NCI-H1048 (cell line): ENCODE data around the gene NTNG2.
"Not testable (repeated sequence)": the region's sequence is repeated elsewhere in the genome, so short reads cannot be mapped to it uniquely, and the experiment has no call there.

ENCODE experiments used
- DNase-seq: peaks from one replicate; lab custom pipeline; 2025; lab: John Stamatoyannopoulos, UW

The NTNG2 gene

GRCh38 chr9:132161743-132162184, at the start of gene NTNG2:
TSS of gene NTNG2 (plus strand) at chr9:132162058. CDS start at chr9:132166832, 4,774 bp downstream.
- no peak for DNase-seq

- DNase-seq, result peak; percentile 36
These were observed 47.7 kb upstream of the NTNG2 start for GRCh38 chr9:132114102-132114707.

- no peak for DNase-seq
These were observed 45.3 kb upstream of the NTNG2 start for GRCh38 chr9:132116583-132116982.

GRCh38 chr9:132117694-132118093, 44.2 kb upstream of the NTNG2 start:
- DNase-seq, result no peak

- DNase-seq, result no peak
These were observed 40.8 kb upstream of the NTNG2 start for GRCh38 chr9:132121021-132121420.

- no peak for DNase-seq
These were observed 37.1 kb upstream of the NTNG2 start for GRCh38 chr9:132124800-132125199.

- DNase-seq, result no peak
These were observed 36.5 kb upstream of the NTNG2 start for GRCh38 chr9:132125361-132125760.

- no peak for DNase-seq
These were observed 35.7 kb upstream of the NTNG2 start for GRCh38 chr9:132125944-132126679.

GRCh38 chr9:132126680-132127236, 35.1 kb upstream of the NTNG2 start:
- DNase-seq, result no peak

GRCh38 chr9:132127888-132128534, 33.8 kb upstream of the NTNG2 start:
- DNase-seq, result no peak

GRCh38 chr9:132129535-132129934, 32.3 kb upstream of the NTNG2 start:
- DNase-seq, result no peak

- not testable (repeated sequence) for DNase-seq
These were observed 27.8 kb upstream of the NTNG2 start for GRCh38 chr9:132134085-132134484.

GRCh38 chr9:132135456-132135855, 26.4 kb upstream of the NTNG2 start:
- DNase-seq, result no peak

- no peak for DNase-seq
These were observed 25.6 kb upstream of the NTNG2 start for GRCh38 chr9:132136151-132136780.

GRCh38 chr9:132141344-132141947, 20.4 kb upstream of the NTNG2 start:
- no peak for DNase-seq

- no peak for DNase-seq
These were observed 19.8 kb upstream of the NTNG2 start for GRCh38 chr9:132141948-132142594.

- no peak for DNase-seq
These were observed 18.9 kb upstream of the NTNG2 start for GRCh38 chr9:132142924-132143323.

- DNase-seq, result no peak
These were observed 18.5 kb upstream of the NTNG2 start for GRCh38 chr9:132143359-132143758.

GRCh38 chr9:132144708-132145365, 17.0 kb upstream of the NTNG2 start:
- no peak for DNase-seq

- no peak for DNase-seq
These were observed 15.8 kb upstream of the NTNG2 start for GRCh38 chr9:132146039-132146438.

- no peak for DNase-seq
These were observed 15.3 kb upstream of the NTNG2 start for GRCh38 chr9:132146575-132146974.
